B cell (primary cell): ENCODE measurements around the gene FAM161B. TPM values are rescaled to one million over a fixed set of nuclear protein-coding genes. Genes with fewer than 3 reads are reported as not detected.
"Not testable (repeated sequence)": the region's sequence is repeated elsewhere in the genome, so short reads cannot be mapped to it uniquely, and the experiment has no call there.

Experiments
- ATAC-seq: fragments of 200-7000 bp; cut with Tn5 transposase; one replicate; pipeline ENCODE4 v1.10.0; 2021; ENCODE audit warnings: low read depth, mild to moderate bottlenecking, moderate number of reproducible peaks, moderate library complexity
- CTCF ChIA-PET: fragments of 350-600 bp; sonication (Branson Sonifier 250); formaldehyde crosslinking; loops from one replicate; lab custom pipeline; 2021; ENCODE audit warnings: antibody characterized with exemption, inconsistent platforms; lab: Charles Lee
- POLR2A ChIA-PET: fragments of 350-600 bp; sonication (Branson Sonifier 250); formaldehyde crosslinking; loops from one replicate; lab custom pipeline; 2021; ENCODE audit warnings: antibody characterized with exemption; lab: Charles Lee
- DNase-seq: peaks from one replicate; pipeline ENCODE4 v3.0.0; 2013
- H2AFZ ChIP-seq: 2 replicates; pipeline ENCODE4 v1.6.1; 2012; ENCODE audit warnings: mild to moderate bottlenecking, low read depth, low read length; ENCODE audit not compliant: insufficient read depth, poor library complexity, severe bottlenecking
- H3K27ac ChIP-seq, 2 donors: 1 replicate in 1 of 2; 2 replicates in 1 of 2; pipeline ENCODE4 v1.5.1; 2012 to 2013; ENCODE audit warnings: low read length in 2 of 2, mild to moderate bottlenecking in 2 of 2, moderate library complexity in 1 of 2
- H3K27me3 ChIP-seq, 4 experiments: fragments of 200-600 bp in 1 of 4; sonication (generic) in 1 of 4; replicated peaks in 1 of 4; 1 replicate in 2 of 4; 2 replicates in 2 of 4; pipeline versions ENCODE4 v1.6.1 to v1.7.0; 2013 to 2016; ENCODE audit warnings: low read length in 3 of 4, mild to moderate bottlenecking in 2 of 4, mixed read lengths in 1 of 4, moderate library complexity in 1 of 4; ENCODE audit not compliant: insufficient read depth in 4 of 4, control insufficient read depth in 3 of 4; ENCODE audit errors: control extremely low read depth in 1 of 4
- H3K36me3 ChIP-seq, 2 experiments: replicated peaks in 1 of 2; 1 replicate in 1 of 2; 2 replicates in 1 of 2; pipeline versions ENCODE4 v1.6.1 to v1.7.1; 2013; ENCODE audit warnings: low read length in 1 of 2; ENCODE audit not compliant: insufficient read depth in 2 of 2, control insufficient read depth in 1 of 2; ENCODE audit errors: control extremely low read depth in 1 of 2, extremely low read depth in 1 of 2
- H3K4me1 ChIP-seq, 2 donors: fragments of 200-600 bp in 1 of 2; sonication (generic) in 1 of 2; 1 replicate in 1 of 2; 2 replicates in 1 of 2; pipeline versions ENCODE4 v1.5.1 to v1.6.1; 2013 to 2017; ENCODE audit warnings: low read length in 2 of 2; ENCODE audit not compliant: control insufficient read depth in 2 of 2, insufficient read depth in 2 of 2
- H3K4me2 ChIP-seq: replicated peaks from 2 replicates; pipeline ENCODE3; 2012; ENCODE audit warnings: mild to moderate bottlenecking, low read depth, low read length; ENCODE audit not compliant: poor library complexity, severe bottlenecking
- H3K4me3 ChIP-seq, 5 experiments: fragments of 200-600 bp in 1 of 5; sonication (generic) in 1 of 5; 1 replicate in 3 of 5; 2 replicates in 2 of 5; pipeline versions ENCODE4 v1.5.1 to v1.7.0; 2011 to 2016; ENCODE audit warnings: low read length in 4 of 5, mild to moderate bottlenecking in 4 of 5, low read depth in 2 of 5, control low read depth in 1 of 5, moderate library complexity in 1 of 5; ENCODE audit not compliant: insufficient read depth in 1 of 5; ENCODE audit errors: control extremely low read depth in 1 of 5, extremely low read depth in 1 of 5
- H3K79me2 ChIP-seq: fragments of 200-600 bp; sonication (generic); one replicate; pipeline ENCODE4 v1.6.0; 2016; ENCODE audit warnings: low read length; ENCODE audit not compliant: control insufficient read depth, insufficient read depth
- H3K9ac ChIP-seq: fragments of 200-600 bp; sonication (generic); 2 replicates; pipeline ENCODE4 v1.6.1; 2017; ENCODE audit warnings: mild to moderate bottlenecking, low read length, moderate library complexity
- H3K9me3 ChIP-seq, 3 donors: one replicate each; pipeline versions ENCODE4 v1.6.1 to v1.7.1; 2013; ENCODE audit warnings: low read length in 2 of 3; ENCODE audit not compliant: control insufficient read depth in 2 of 3, insufficient read depth in 1 of 3; ENCODE audit errors: control extremely low read depth in 1 of 3
- H4K20me1 ChIP-seq: 2 replicates; pipeline ENCODE4 v1.6.0; 2012; ENCODE audit warnings: mild to moderate bottlenecking, low read length; ENCODE audit not compliant: insufficient read depth, control insufficient read depth, poor library complexity, severe bottlenecking
- H3K27ac Mint-ChIP-seq: one replicate; pipeline ENCODE4 v1.8.0; 2021; ENCODE audit warnings: mixed read lengths
- H3K27me3 Mint-ChIP-seq: one replicate; pipeline ENCODE4 v1.8.0; 2021; ENCODE audit warnings: mixed read lengths
- H3K4me1 Mint-ChIP-seq: one replicate; pipeline ENCODE4 v1.8.0; 2021; ENCODE audit warnings: mixed read lengths
- H3K4me3 Mint-ChIP-seq: one replicate; pipeline ENCODE4 v1.8.0; 2021; ENCODE audit warnings: mixed read lengths
- H3K9me3 Mint-ChIP-seq: one replicate; pipeline ENCODE4 v1.8.0; 2022; ENCODE audit warnings: mixed read lengths; ENCODE audit not compliant: insufficient read depth
- EZH2 ChIP-seq: IDR thresholded peaks from 2 replicates; pipeline ENCODE4 v1.6.1; 2012; ENCODE audit warnings: borderline replicate concordance, low read depth, mild to moderate bottlenecking, moderate library complexity, low read length; ENCODE audit not compliant: insufficient read depth, poor library complexity, severe bottlenecking
- WGBS: methylation state at CpG from one replicate; pipeline ENCODE4 v1.1.5; 2013; ENCODE audit warnings: missing lambda C conversion rate; ENCODE audit not compliant: insufficient coverage; 5-methylcytosine and 5-hydroxymethylcytosine counted together
- intact Hi-C: fragments of 100-400 bp; cut with micrococcal nuclease; formaldehyde crosslinking; loops from one replicate; pipeline ENCODE4 v1.10.0; 2022
- polyA plus RNA-seq: library from polyadenylated mRNA; depleted of rRNA; stranded (reverse); fragments of >200 nt; gene quantifications from 2 replicates; pipeline ENCODE4 v1.2.3, GENCODE V29; 2012
- total RNA-seq, 2 donors: library from RNA; stranded (reverse); fragments of 120-200 nt in 1 of 2; gene quantifications; 1 replicate in 1 of 2; 2 replicates in 1 of 2; pipeline versions ENCODE4 v1.2.3 to v1.2.4, GENCODE V29; 2013 to 2022
- TF ChIP-seq, protein P1 (sequence below): fragments of 200-600 bp; IDR thresholded peaks from one replicate; pipeline ENCODE4 v1.8.0; 2022; ENCODE audit warnings: antibody characterized with exemption, mild to moderate bottlenecking

Gene FAM161B
- total and polyA plus RNA-seq, 2 donors (not counting 1 experiment from before 2014, with no cell fraction given), result 1.6 to 5.9 TPM

DNA sequence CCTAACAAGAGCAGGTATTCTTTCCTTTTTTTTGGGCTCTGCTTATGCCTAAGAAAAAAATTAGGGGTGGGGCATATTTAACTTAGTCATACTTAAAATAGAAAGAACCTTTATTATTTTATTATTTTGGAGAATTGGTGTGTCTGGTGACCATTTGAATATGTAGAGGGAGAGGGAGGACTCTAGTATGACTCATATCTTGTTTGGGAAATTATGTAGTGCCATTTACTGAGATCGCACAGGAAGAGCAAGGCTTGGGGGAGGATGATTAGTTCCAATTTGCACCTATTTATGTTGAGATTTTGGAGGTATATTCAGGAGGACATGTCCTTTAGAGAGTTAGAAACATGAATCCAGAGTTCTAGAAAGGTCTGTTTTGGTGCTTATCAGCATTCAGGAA is 53.4 kb downstream of the FAM161B start:
- DNase-seq (no peak), ATAC-seq (no peak)
- ChIA-PET CTCF (interaction anchor here (1.0 kb wide), 1 partner anchor 9 kb away, joined by 3 read pairs; the partner anchor contains the start of gene ZNF410), POLR2A (no interaction called here)
- Histone ChIP-seq H3K9ac (no peak overlapping the region), H3K4me1 (no peaks in the 10 kb centered on the region), H3K4me3 (no peak overlapping the region), H3K4me2 (no peak overlapping the region), H4K20me1 (peaks cover 10% of the 10 kb centered on the region), H3K27me3 (no peaks in the 10 kb centered on the region), H3K9me3 (no peaks in the 10 kb centered on the region), H2AFZ (no peak overlapping the region), H3K27ac (no peak overlapping the region), H3K79me2 (peaks cover 6% of the 10 kb centered on the region), H3K36me3 (peaks cover 3 to 71% of the 10 kb centered on the region in 2 experiments)
- Mint-ChIP-seq H3K27me3 (no peaks in the 10 kb centered on the region), H3K9me3 (no peaks in the 10 kb centered on the region), H3K4me1 (no peaks in the 10 kb centered on the region), H3K4me3 (no peak overlapping the region), H3K27ac (no peak overlapping the region)
- 93% methylated on average over 1 of the region's 1 CpG for WGBS
- TF ChIP-seq EZH2, result no peak
- TF ChIP-seq, protein P1, sequence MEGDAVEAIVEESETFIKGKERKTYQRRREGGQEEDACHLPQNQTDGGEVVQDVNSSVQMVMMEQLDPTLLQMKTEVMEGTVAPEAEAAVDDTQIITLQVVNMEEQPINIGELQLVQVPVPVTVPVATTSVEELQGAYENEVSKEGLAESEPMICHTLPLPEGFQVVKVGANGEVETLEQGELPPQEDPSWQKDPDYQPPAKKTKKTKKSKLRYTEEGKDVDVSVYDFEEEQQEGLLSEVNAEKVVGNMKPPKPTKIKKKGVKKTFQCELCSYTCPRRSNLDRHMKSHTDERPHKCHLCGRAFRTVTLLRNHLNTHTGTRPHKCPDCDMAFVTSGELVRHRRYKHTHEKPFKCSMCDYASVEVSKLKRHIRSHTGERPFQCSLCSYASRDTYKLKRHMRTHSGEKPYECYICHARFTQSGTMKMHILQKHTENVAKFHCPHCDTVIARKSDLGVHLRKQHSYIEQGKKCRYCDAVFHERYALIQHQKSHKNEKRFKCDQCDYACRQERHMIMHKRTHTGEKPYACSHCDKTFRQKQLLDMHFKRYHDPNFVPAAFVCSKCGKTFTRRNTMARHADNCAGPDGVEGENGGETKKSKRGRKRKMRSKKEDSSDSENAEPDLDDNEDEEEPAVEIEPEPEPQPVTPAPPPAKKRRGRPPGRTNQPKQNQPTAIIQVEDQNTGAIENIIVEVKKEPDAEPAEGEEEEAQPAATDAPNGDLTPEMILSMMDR, result no peak
- intact Hi-C loops, result no loop called here

DNA sequence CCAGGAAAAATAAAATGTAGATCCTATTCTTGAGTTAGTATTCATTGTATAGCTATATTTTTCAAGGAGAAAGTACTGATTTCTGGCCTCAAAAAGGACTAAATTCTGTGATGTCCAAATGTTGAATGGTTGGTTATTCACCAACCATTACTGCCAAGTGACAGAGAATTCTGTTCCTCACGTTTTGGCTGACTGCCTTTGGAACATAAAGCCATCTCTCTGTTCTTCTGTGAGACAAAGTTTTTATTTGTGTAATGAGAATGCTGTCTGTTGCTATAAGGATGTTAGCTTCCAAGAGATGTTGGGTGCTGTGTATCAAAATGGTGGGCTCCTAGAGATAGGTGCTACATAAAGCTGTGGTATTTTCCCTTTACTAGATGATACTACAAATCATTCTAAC is 54.0 kb downstream of the FAM161B start:
- H3K79me2 ChIP-seq, result peaks cover 10% of the 10 kb centered on the region
- H4K20me1 ChIP-seq, result peaks cover 10% of the 10 kb centered on the region
- H3K9ac ChIP-seq, result no peak overlapping the region
- ATAC-seq (no peak), DNase-seq (no peak)
- H3K36me3 ChIP-seq, result peaks cover 3 to 67% of the 10 kb centered on the region in 2 experiments
- H3K4me1 ChIP-seq, result no peaks in the 10 kb centered on the region
- Mint-ChIP-seq H3K27me3 (no peaks in the 10 kb centered on the region), H3K9me3 (no peaks in the 10 kb centered on the region), H3K4me1 (no peaks in the 10 kb centered on the region), H3K27ac (no peak overlapping the region), H3K4me3 (no peak overlapping the region)
- H3K4me3 ChIP-seq, result no peak overlapping the region
- H3K27me3 ChIP-seq, result no peaks in the 10 kb centered on the region
- H2AFZ ChIP-seq, result no peak overlapping the region
- POLR2A ChIA-PET, result no interaction called here
- intact Hi-C loops, result no loop called here
- no peak overlapping the region for H3K4me2 ChIP-seq
- 100% methylated on average over 1 of the region's 1 CpG for WGBS
- TF ChIP-seq, protein P1, result no peak
- TF ChIP-seq EZH2, result no peak
- no peak overlapping the region for H3K27ac ChIP-seq
- CTCF ChIA-PET, result no interaction called here
- H3K9me3 ChIP-seq, result no peaks in the 10 kb centered on the region

DNA sequence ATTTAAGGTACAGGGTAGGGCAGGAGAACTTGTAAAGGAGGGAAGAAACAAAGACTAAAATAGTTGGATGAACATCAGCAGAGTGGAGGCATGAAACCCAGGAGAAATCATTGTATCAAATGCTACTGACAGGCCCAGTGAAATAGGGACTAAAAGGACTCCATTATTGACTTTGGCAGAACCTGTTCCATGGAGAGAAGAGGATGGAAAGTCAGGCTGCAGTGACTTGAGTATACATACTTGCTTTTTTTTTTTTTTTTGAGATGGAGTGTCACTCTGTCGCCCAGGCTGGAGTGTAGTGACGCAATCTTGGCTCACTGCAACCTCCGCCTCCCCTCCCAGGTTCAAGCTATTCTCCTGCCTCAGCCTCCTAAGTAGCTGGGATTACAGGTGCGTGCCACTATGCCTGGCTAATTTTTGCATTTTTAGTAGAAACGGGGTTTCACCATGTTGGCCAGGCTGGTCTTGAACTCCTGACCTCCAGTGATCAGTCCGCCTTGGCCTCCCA is 55.7 kb downstream of the FAM161B start:
- H3K9ac ChIP-seq, H3K4me3 ChIP-seq, H3K27ac Mint-ChIP-seq, H3K4me3 Mint-ChIP-seq, H3K27me3 ChIP-seq, DNase-seq, H3K9me3 Mint-ChIP-seq, intact Hi-C loops, POLR2A ChIA-PET, H2AFZ ChIP-seq, H3K4me1 ChIP-seq, H3K27ac ChIP-seq, H3K4me1 Mint-ChIP-seq, H3K9me3 ChIP-seq, H3K27me3 Mint-ChIP-seq, ATAC-seq, H3K4me2 ChIP-seq: not testable (repeated sequence)
- Histone ChIP-seq H4K20me1 (peaks cover 14% of the 10 kb centered on the region), H3K79me2 (peaks cover 23% of the 10 kb centered on the region), H3K36me3 (peaks cover 1 to 57% of the 10 kb centered on the region in 2 experiments)
- CTCF ChIA-PET, result interaction anchor here (0.7 kb wide), 1 partner anchor 109 kb away, joined by 3 read pairs; no protein-coding TSS in a partner anchor
- WGBS, result 100% methylated on average over 4 of the region's 6 CpGs
